Activated CD4-positive, alpha-beta T cell treated with anti-CD3 and anti-CD28 coated beads, Interleukin-2, amount 10 ng/mL, durations not matched to agents 7 days and 5 days (primary cell): ENCODE measurements around the gene TFIP11. TPM values are rescaled to one million over a fixed set of nuclear protein-coding genes. Genes with fewer than 3 reads are reported as not detected.

Source experiments
- CTCF ChIA-PET: fragments of 350-600 bp; sonication (Branson Sonifier 250); formaldehyde crosslinking; loops from one replicate; lab custom pipeline; 2021; ENCODE audit warnings: antibody characterized with exemption; lab: Charles Lee
- POLR2A ChIA-PET: fragments of 350-600 bp; sonication (Branson Sonifier 250); formaldehyde crosslinking; loops from one replicate; lab custom pipeline; 2021; ENCODE audit warnings: antibody characterized with exemption; lab: Charles Lee
- DNase-seq: peaks from one replicate; pipeline ENCODE4 v3.0.0-alpha.2; 2020
- H3K27ac Mint-ChIP-seq: one replicate; pipeline ENCODE4 v1.8.0; 2021; ENCODE audit warnings: mild to moderate bottlenecking, moderate library complexity, mixed read lengths
- H3K27me3 Mint-ChIP-seq: one replicate; pipeline ENCODE4 v1.8.0; 2021; ENCODE audit warnings: mixed read lengths
- H3K36me3 Mint-ChIP-seq: one replicate; pipeline ENCODE4 v1.8.0; 2021; ENCODE audit warnings: low read depth, mixed read lengths
- H3K4me1 Mint-ChIP-seq: one replicate; pipeline ENCODE4 v1.8.0; 2021; ENCODE audit warnings: mixed read lengths
- H3K4me3 Mint-ChIP-seq: one replicate; pipeline ENCODE4 v1.8.0; 2021; ENCODE audit warnings: mild to moderate bottlenecking, moderate library complexity, mixed read lengths
- H3K9me3 Mint-ChIP-seq: one replicate; pipeline ENCODE4 v1.8.0; 2021; ENCODE audit warnings: mixed read lengths
- total RNA-seq, 2 experiments: library from RNA; stranded (reverse); gene quantifications; one replicate each; pipeline ENCODE4 v1.2.3, GENCODE V29; 2021

Gene TFIP11
- total RNA-seq, 2 experiments from 2014 or later: 52.5 to 58.5 TPM

GRCh38 chr22:26516503-26516902 is 4.2 kb upstream of the TFIP11 start:
- H3K36me3 Mint-ChIP-seq: peaks cover 3% of the 10 kb centered on the region
- POLR2A ChIA-PET: interaction anchor here (0.7 kb wide), 1 partner anchor 93 kb away, joined by 3 read pairs; no protein-coding TSS in a partner anchor
- no peak for DNase-seq
- H3K4me3 Mint-ChIP-seq: no peak overlapping the region
- H3K27me3 Mint-ChIP-seq: no peaks in the 10 kb centered on the region
- no peak overlapping the region for H3K27ac Mint-ChIP-seq
- CTCF ChIA-PET: interaction anchor here (0.6 to 1.4 kb wide), 7 partner anchors 9 to 158 kb away, joined by 3 to 10 read pairs (median 4); no protein-coding TSS in a partner anchor
- no peaks in the 10 kb centered on the region for H3K9me3 Mint-ChIP-seq
- H3K4me1 Mint-ChIP-seq: peaks cover 24% of the 10 kb centered on the region

GRCh38 chr22:26515931-26516330 is 3.7 kb upstream of the TFIP11 start:
- no peaks in the 10 kb centered on the region for H3K9me3 Mint-ChIP-seq
- peaks cover 30% of the 10 kb centered on the region for H3K4me1 Mint-ChIP-seq
- no peak for DNase-seq
- H3K4me3 Mint-ChIP-seq: no peak overlapping the region
- H3K27ac Mint-ChIP-seq: no peak overlapping the region
- ChIA-PET POLR2A (no interaction called here), CTCF (interaction anchor here (0.6 to 1.4 kb wide), 7 partner anchors 9 to 157 kb away, joined by 3 to 10 read pairs (median 4); no protein-coding TSS in a partner anchor)
- H3K36me3 Mint-ChIP-seq: peaks cover 7% of the 10 kb centered on the region
- H3K27me3 Mint-ChIP-seq: no peaks in the 10 kb centered on the region

- Mint-ChIP-seq H3K9me3 (no peaks in the 10 kb centered on the region), H3K4me3 (no peak overlapping the region), H3K27me3 (no peaks in the 10 kb centered on the region), H3K4me1 (peaks cover 36% of the 10 kb centered on the region), H3K36me3 (peaks cover 13% of the 10 kb centered on the region), H3K27ac (no peak overlapping the region)
- DNase-seq: no peak
- CTCF ChIA-PET: interaction anchor here (0.7 to 1.3 kb wide), 2 partner anchors 30 to 722 kb away, joined by 3 read pairs; partner anchors contain the start of genes HPS4 and SRRD
- POLR2A ChIA-PET: no interaction called here
These were observed 2.3 kb upstream of the TFIP11 start for GRCh38 chr22:26514419-26515161.

DNA sequence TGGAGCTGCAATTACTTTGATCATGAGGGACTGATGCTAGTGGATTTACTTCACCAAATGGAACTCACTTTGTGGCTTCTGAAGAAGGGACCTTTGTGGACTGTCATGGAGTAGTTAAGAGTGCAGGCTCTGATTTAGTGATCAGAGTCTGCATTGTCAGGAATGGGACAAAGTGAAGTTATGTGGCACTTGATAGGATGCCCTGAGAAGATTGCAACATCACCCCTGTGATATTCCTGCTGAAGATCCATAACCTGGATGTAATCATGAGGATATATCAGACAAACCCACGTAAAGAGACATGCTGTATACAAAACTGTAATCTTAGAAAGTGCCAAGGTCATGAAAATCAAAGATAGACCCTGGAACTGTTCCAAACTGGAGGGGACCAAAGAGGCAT is 1.6 kb upstream of the TFIP11 start:
- peak overlapping the region; percentile 93 for H3K4me3 Mint-ChIP-seq
- ChIA-PET CTCF (interaction anchor here (1.1 to 2.2 kb wide), 3 partner anchors 11 to 36 kb away, joined by 3 to 9 read pairs (median 3); partner anchors contain the start of genes HPS4 and SRRD), POLR2A (no interaction called here)
- H3K27ac Mint-ChIP-seq: no peak overlapping the region
- H3K27me3 Mint-ChIP-seq: no peaks in the 10 kb centered on the region
- H3K36me3 Mint-ChIP-seq: peaks cover 19% of the 10 kb centered on the region
- peaks cover 42% of the 10 kb centered on the region for H3K4me1 Mint-ChIP-seq
- H3K9me3 Mint-ChIP-seq: no peaks in the 10 kb centered on the region
- no peak for DNase-seq

GRCh38 chr22:26508148-26508547 is 4.1 kb downstream of the TFIP11 start:
- Mint-ChIP-seq H3K27me3 (no peaks in the 10 kb centered on the region), H3K36me3 (peaks cover 53% of the 10 kb centered on the region), H3K9me3 (no peaks in the 10 kb centered on the region), H3K27ac (no peak overlapping the region), H3K4me1 (peaks cover 46% of the 10 kb centered on the region), H3K4me3 (no peak overlapping the region)
- CTCF ChIA-PET: interaction anchor here (1.3 kb wide), 1 partner anchor 134 kb away, joined by 4 read pairs; no protein-coding TSS in a partner anchor
- POLR2A ChIA-PET: no interaction called here
- DNase-seq: no peak

DNA sequence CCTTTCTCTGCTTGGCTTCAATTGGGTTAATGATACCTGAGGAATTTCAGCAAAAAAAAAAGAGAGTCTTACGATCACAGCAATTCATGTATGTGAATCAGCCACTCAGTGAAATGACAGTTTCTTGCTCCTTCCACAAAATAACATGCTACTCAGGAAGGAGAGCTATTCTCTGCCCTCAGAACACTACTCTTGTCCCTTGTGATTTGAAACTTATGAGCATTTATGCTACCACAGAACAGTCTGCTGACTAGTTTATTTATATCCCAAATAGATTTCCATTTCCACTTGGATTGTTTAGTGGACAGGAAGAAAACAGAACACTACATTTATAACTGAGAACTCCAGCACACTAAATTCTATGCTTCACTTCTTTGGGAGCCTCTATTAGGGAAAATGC is 8.5 kb downstream of the TFIP11 start:
- no peak for DNase-seq
- H3K4me3 Mint-ChIP-seq: no peak overlapping the region
- ChIA-PET CTCF (interaction anchor here (0.7 to 3.0 kb wide), 19 partner anchors 9 to 175 kb away, joined by 3 to 23 read pairs (median 4); partner anchors contain the start of genes HPS4, SRRD and TFIP11), POLR2A (no interaction called here)
- H3K9me3 Mint-ChIP-seq: no peaks in the 10 kb centered on the region
- peaks cover 67% of the 10 kb centered on the region for H3K36me3 Mint-ChIP-seq
- peaks cover 28% of the 10 kb centered on the region for H3K4me1 Mint-ChIP-seq
- peak overlapping the region; percentile 84 for H3K27ac Mint-ChIP-seq
- H3K27me3 Mint-ChIP-seq: no peaks in the 10 kb centered on the region

GRCh38 chr22:26502688-26503561 is 9.3 kb downstream of the TFIP11 start:
- DNase-seq: peak; percentile 84
- Mint-ChIP-seq H3K27me3 (no peaks in the 10 kb centered on the region), H3K4me3 (peak overlapping the region; percentile 41), H3K4me1 (peaks cover 28% of the 10 kb centered on the region), H3K9me3 (no peaks in the 10 kb centered on the region), H3K36me3 (peaks cover 68% of the 10 kb centered on the region), H3K27ac (peak overlapping the region; percentile 84)
- CTCF ChIA-PET: interaction anchor here (0.6 to 3.0 kb wide), 24 partner anchors 8 to 176 kb away, joined by 3 to 23 read pairs (median 4); partner anchors contain the start of genes HPS4, SRRD and TFIP11
- POLR2A ChIA-PET: no interaction called here

DNA sequence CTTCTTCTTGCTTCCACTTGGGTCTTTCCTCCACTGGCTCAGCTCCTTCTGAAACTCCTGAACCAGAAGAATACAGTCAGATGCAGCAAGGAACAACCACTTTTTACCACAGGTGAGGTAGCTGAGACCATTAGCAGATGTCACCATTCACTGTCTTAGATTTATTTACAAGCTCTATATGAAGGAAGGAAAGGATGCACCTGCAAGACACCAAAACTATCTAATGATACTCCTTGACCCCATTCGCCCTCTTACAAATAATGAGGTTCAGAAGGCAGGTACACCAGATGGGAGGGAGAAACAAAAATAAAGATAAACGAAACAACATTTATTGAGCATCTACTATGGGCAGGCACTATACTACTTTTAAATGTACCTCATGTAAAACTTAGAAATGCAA is 10.3 kb downstream of the TFIP11 start:
- POLR2A ChIA-PET: no interaction called here
- DNase-seq: no peak
- H3K36me3 Mint-ChIP-seq: peaks cover 72% of the 10 kb centered on the region

GRCh38 chr22:26499188-26499703 is 13.0 kb downstream of the TFIP11 start:
- H3K36me3 Mint-ChIP-seq: peaks cover 70% of the 10 kb centered on the region
- no peaks in the 10 kb centered on the region for H3K27me3 Mint-ChIP-seq
- CTCF ChIA-PET: interaction anchor here (2.8 kb wide), 1 partner anchor 167 kb away, joined by 9 read pairs; no protein-coding TSS in a partner anchor
- H3K4me1 Mint-ChIP-seq: peaks cover 25% of the 10 kb centered on the region
- H3K27ac Mint-ChIP-seq: no peak overlapping the region
- no peaks in the 10 kb centered on the region for H3K9me3 Mint-ChIP-seq
- H3K4me3 Mint-ChIP-seq: no peak overlapping the region
- no peak for DNase-seq
- POLR2A ChIA-PET: interaction anchor here (1.1 kb wide), 1 partner anchor 15 kb away, joined by 7 read pairs; no protein-coding TSS in a partner anchor

More for the DNA sequence above, 10.3 kb downstream of the TFIP11 start:
- Mint-ChIP-seq H3K9me3 (no peaks in the 10 kb centered on the region), H3K27me3 (no peaks in the 10 kb centered on the region), H3K4me3 (no peak overlapping the region), H3K4me1 (peaks cover 28% of the 10 kb centered on the region), H3K27ac (no peak overlapping the region)
- CTCF ChIA-PET: interaction anchor here (0.8 to 3.0 kb wide), 8 partner anchors 9 to 60 kb away, joined by 3 to 23 read pairs (median 4); partner anchors contain the start of genes HPS4, SRRD and TFIP11

GRCh38 chr22:26496456-26496855 is 15.8 kb downstream of the TFIP11 start:
- CTCF ChIA-PET: no interaction called here

GRCh38 chr22:26494506-26494905 is 17.8 kb downstream of the TFIP11 start:
- no peak overlapping the region for H3K4me3 Mint-ChIP-seq
- ChIA-PET CTCF (interaction anchor here (0.7 to 1.7 kb wide), 4 partner anchors 8 to 171 kb away, joined by 3 to 6 read pairs (median 4); partner anchors contain the start of genes HPS4 and SRRD), POLR2A (interaction anchor here (0.6 kb wide), 1 partner anchor 27 kb away, joined by 4 read pairs; no protein-coding TSS in a partner anchor)
- no peak for DNase-seq
- peaks cover 12% of the 10 kb centered on the region for H3K4me1 Mint-ChIP-seq
- H3K27me3 Mint-ChIP-seq: no peaks in the 10 kb centered on the region
- H3K36me3 Mint-ChIP-seq: peaks cover 58% of the 10 kb centered on the region
- no peak overlapping the region for H3K27ac Mint-ChIP-seq
- no peaks in the 10 kb centered on the region for H3K9me3 Mint-ChIP-seq

More at GRCh38 chr22:26496456-26496855, 15.8 kb downstream of the TFIP11 start:
- Mint-ChIP-seq H3K4me3 (no peak overlapping the region), H3K27ac (no peak overlapping the region), H3K36me3 (peaks cover 64% of the 10 kb centered on the region), H3K4me1 (peaks cover 12% of the 10 kb centered on the region), H3K9me3 (no peaks in the 10 kb centered on the region), H3K27me3 (no peaks in the 10 kb centered on the region)
- no peak for DNase-seq
- POLR2A ChIA-PET: no interaction called here

DNA sequence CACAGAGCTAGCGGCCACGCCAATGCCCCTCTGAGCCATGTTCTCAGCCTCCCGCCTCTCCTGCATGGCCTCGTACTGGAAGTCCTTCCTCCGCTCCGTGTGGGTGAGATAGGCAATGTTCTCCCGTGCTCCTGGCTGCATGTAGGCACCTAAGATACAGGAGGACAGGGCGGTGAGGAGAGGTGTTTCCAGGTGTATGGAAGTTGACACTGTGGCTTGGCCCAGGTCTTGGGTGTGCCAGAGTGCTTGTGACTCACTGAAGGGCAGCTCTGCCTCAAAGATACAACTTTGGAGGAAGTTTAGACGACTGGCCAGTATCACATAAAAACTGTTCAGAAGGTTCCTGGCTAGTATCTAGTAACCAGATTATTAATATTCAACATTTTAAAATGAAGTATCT is 20.1 kb downstream of the TFIP11 start:
- Mint-ChIP-seq H3K4me1 (peaks cover 12% of the 10 kb centered on the region), H3K9me3 (no peaks in the 10 kb centered on the region), H3K27ac (no peak overlapping the region), H3K27me3 (no peaks in the 10 kb centered on the region), H3K36me3 (peaks cover 62% of the 10 kb centered on the region), H3K4me3 (no peak overlapping the region)
- ChIA-PET CTCF (interaction anchor here (0.5 to 2.2 kb wide), 5 partner anchors 9 to 151 kb away, joined by 3 to 11 read pairs (median 4); no protein-coding TSS in a partner anchor), POLR2A (no interaction called here)
- no peak for DNase-seq
